HG03025 (cell line): ENCODE measurements around the gene NRARP.
A peak's percentile ranks its signal among the peaks of the same experiment; 100 is the strongest.
"Not testable (repeated sequence)": the region's sequence is repeated elsewhere in the genome, so short reads cannot be mapped to it uniquely, and the experiment has no call there.

Experiments
- ATAC-seq: cut with Tn5 transposase; IDR thresholded peaks from one replicate; pipeline ENCODE4 v1.9.1; 2021; ENCODE audit warnings: mild to moderate bottlenecking, moderate library complexity; ENCODE audit not compliant: unreplicated experiment, low FRiP score

Gene NRARP

GRCh38 chr9:137302118-137302448 lies at the start of gene NRARP:
TSS of gene NRARP (minus strand) at chr9:137302271. CDS start at chr9:137301928, 343 bp downstream.
- ATAC-seq = peak; percentile 45

DNA sequence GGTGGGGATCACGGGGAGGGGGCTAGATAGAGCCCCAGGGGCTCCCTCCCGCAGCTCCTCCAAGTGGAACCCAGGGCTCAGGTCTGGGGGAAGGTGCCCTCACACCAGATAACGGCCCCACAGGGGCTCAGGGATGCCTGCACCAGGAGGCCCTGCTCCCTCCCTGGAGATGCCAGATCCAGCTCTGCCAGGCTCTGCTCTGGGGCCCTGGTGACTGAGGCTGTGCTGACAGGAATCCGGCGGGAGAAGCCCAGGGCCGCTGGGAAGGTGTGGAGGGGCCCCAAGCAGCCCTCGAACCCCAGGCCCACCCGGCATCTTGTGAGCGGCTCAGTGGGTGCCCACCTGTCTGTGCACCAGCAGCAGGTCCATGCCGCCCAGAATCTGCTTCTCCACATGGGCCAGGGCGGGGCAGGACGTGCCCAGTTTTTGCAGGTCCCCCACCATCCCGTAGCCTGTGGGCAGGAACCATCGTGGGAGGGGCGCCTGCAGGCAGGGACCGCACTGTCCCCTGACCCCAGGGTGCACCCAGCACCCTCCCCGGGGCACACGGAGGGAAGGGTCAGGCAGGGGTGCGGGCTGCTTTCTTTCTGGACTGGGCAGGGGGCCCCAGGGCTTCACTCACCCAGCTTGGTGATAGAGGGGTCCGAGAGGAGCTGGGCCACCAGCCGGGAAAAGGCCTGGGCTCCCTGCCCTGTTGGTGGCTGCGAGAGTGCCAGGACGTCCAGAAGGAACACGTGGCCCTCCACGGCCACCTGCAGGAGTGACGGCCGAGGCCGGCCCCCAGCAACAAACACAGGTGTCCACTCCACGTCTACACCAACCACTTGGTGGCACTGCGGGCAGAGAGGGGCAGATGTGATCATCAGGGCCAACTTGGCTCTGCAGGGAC lies 48.9 kb upstream of the NRARP start:
- ATAC-seq = no peak

DNA sequence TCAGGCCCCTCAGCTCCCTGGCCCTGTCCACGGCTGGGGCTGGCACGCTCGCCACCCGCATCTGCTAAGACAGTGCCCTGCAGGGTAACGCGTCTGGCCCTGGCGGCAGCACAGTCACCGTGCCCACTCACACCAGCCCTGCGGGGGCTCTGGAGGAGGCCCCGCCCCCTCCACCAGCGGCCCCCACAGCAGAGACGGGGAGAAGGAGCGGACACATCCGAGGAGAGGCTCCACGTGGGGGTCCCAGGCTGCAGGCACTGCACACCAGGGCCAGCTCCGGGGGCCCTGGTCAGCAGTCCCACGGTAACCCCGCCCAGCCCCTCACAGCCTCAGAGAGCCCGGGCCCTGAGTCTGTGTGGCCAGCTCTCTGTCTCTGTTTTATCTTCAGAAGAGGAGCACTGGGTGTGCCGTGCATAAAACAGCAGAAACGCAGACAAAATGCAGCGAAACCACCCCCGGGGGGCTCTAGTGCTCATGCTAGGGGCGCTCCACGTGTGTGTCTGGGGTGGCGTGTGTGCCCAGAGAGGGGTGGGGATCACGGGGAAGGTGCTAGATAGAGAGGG lies 47.5 kb upstream of the NRARP start:
- ATAC-seq = no peak

DNA sequence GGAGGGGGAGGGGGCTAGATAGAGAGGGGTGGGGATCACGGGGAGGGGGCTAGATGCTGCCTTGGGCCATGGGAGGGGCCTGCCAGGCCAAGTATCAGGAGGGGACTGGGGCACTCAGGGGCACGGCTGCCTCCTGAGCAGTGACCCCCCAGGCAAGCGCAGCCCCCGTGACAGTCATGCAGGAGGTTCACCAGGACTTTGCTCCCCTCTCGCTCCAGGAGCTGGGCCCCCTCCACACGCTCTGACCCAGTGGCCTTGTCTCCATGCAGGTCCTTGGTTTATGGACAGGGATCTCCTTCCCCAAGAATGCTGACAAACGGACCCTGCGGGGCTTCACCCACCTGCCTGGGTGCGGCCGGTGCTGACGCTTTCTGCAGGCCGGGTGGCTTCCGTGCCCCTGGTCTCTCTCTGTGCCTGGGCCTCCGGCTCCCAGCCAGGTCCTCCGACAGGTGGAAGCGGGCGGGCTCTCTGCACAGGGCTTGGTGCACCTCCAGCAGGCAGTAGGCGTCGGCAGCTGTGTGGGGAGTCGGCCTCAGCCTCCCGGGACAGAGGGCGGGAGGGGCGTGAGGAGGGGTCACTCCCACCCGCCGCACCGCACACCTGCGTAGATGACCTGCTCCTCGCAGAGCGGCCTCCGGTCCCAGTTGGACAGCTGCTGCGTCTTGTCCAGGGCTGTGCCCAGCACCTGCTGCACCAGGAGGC lies 46.8 kb upstream of the NRARP start:
- ATAC-seq = no peak

GRCh38 chr9:137347928-137348327 lies 45.9 kb upstream of the NRARP start:
- ATAC-seq = no peak

GRCh38 chr9:137342482-137342881 lies 40.4 kb upstream of the NRARP start:
- no peak for ATAC-seq

- no peak for ATAC-seq
These were observed 39.2 kb upstream of the NRARP start for GRCh38 chr9:137341227-137341626.

DNA sequence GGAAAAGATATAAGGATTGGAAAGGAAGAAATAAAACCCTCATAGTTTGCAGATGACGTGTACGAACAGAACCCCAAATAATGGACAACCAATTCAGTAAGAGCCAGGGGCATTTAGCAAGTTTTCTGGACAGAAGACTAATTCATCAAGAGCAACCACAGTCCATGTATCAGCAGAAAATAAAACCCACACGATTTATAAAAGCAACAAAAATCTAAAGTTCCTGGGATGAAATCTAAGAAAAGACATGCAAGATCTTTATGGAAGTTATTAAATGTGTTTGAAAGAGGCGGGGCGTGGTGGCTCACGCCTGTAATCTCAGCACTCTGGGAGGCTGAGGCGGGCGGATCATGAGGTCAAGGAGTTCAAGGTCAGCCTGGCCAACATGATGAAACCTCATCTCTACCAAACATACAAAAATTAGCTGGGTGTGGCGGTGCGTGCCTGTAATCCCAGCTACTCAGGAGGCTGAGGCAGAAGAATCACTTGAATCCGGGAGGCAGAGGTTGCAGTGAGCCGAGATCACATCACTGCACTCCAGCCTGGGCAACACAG lies 37.9 kb upstream of the NRARP start:
- ATAC-seq = not testable (repeated sequence)

DNA sequence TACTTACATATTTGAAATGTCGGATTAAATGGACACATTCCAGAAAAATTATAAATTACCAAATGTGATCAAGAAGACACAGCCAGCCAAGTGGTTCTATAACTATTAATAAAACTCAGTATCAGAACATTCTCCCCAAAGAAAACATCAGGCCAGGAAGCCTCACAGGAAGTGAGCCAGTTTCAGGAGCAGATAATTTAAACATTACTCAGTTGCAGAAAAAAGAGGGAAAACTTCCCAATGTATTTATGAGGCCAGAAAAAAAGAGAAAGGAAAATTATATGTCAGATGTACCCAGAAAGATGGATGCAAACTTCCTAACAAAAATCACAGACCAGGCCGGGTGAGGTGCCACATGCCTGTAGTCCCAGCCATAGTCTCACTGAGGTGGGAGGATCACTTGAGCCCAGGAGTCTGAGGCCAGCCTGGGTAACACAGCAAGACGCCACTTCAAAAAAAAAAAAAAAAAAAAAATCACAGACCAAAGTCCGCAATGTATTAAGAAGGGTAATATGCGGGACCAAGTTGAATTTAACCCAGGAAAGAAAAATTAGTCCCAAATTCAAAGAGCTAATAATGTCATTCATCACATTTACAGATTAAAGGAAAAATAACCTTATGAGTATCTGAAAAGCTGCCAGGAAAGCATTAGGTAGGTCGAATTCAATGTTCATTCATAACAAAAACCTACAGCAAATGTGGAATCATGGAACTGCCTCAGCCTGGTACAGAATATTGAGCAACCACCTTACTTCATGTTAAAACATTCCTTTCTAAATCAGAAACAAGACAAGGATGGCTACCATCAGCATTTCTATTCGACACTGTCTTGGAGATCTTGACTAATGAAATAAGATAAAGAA lies 37.2 kb upstream of the NRARP start:
- ATAC-seq = no peak

DNA sequence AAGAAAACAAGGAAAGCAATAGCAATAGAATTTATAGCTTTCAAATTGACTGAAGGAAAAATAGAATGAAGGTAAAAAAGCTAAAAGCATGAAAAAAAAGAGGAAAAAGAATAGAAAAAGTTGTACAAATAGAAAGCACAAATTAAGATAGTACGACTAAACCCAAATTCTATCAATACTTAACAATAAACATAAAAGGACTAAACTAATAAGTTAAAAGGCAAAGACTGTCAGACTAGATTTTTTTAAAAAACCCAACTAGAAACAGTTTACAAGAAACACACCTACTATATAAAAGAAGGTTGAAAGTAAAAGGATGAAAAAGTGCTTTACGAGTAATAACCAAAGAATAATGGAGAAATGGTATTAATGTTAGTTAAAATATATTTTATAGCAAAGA lies 34.7 kb upstream of the NRARP start:
- no peak for ATAC-seq

DNA sequence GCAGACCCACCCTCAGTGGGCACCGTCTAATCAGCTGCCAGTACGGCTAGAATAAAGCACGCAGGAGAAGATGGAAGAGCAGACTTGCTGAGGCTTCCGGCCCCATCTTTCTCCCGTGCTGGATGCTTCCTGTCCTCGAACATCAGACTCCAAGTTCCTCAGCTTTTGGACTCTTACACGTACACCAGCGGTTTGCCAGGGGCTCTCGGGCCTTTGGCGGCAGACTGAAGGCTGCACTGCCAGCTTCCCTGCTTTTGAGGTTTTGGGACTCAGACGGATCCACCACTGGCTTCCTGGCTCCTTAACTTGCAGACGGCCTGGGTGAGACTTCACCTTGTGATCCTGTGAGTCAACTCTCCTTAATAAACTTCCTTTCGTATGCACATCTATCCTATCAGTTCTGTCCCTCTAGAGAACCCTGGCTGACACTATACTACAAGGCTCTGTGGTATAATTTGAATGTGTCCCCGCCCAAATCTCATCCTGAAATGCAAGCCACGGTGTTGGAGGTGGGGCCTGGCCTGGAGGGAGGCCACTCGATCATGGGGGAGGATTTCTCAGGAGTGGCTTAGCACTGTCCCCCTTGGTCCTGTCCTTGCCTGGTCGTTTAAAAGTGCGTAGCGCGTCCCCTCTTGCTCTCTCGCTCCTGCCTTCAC lies 31.1 kb upstream of the NRARP start:
- ATAC-seq = no peak

DNA sequence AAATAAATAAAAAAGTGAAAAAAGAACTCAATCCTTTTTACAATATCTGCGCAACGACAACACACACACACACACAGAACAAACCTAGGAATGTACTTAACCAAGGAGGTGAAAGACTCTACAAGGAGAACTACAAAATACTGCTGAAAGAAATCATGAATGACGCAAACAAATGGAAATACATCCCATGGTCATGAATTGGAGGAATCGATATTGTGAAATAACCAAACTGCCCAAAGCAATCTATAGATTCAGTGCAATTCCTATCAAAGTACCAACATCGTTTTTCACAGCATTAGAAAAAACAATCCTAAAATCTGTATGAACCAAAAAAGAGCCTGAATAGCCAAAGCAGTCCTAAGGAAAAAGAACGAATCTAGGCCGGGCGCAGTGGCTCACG lies 29.9 kb upstream of the NRARP start:
- ATAC-seq = no peak

DNA sequence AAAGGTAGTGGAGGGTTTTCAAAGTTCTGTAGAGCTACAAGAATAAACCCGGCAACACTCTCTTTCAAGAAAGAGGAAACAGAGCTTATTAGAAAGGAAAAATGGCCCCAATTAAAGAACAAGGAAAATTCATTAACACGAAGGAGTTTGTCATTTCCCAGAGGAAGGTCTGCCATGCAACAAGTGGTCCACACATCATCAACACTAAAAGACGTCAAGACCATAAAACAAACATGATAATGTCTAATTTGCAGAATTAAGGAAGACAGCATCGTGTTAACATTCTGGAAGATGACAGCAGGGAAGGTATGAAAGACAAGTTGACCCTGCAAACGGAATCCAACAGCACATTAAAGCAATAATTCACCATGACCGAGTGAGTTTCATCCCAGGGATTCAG lies 28.6 kb upstream of the NRARP start:
- no peak for ATAC-seq

DNA sequence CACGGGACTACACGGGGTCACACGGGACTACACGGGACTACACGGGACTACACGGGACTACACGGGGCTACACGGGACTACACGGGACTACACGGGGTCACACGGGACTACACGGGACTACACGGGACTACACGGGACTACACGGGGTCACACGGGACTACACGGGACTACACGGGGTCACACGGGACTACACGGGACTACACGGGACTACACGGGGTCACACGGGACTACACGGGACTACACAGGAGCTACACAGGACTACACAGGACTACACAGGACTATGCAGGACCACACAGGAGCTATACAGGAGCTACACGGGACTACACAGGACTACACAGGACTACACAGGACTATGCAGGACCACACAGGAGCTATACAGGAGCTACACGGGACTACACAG lies 27.5 kb upstream of the NRARP start:
- ATAC-seq = not testable (repeated sequence)

DNA sequence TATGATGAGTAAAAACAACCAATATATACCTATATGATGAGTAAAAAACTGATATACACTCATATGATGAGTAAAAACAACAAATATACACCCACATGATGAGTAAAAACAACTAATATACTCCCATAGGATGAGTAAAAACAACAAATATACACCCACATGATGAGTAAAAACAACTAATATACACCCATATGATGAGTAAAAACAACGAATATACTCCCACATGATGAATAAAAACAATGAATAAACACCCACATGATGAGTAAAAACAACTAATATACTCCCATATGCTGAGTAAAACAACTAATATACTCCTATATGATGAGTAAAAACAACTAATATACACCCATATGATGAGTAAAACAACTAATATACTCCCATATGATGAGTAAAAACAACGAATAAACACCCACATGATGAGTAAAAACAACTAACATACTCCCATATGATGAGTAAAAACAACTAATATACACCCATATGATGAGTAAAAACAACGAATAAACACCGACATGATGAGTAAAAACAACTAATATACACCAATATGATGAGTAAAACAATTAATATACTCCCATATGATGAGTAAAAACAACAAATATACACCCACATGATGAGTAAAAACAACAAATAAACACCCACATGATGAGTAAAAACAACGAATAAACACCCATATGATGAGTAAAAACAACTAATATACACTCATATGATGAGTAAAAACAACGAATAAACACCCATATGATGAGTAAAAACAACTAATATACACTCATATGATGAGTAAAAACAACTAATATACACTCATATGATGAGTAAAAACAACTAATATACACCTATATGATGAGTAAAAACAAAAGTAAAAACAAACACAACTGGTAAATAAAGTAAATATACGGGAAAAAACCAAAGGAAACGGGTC lies 25.8 kb upstream of the NRARP start:
- ATAC-seq = not testable (repeated sequence)

DNA sequence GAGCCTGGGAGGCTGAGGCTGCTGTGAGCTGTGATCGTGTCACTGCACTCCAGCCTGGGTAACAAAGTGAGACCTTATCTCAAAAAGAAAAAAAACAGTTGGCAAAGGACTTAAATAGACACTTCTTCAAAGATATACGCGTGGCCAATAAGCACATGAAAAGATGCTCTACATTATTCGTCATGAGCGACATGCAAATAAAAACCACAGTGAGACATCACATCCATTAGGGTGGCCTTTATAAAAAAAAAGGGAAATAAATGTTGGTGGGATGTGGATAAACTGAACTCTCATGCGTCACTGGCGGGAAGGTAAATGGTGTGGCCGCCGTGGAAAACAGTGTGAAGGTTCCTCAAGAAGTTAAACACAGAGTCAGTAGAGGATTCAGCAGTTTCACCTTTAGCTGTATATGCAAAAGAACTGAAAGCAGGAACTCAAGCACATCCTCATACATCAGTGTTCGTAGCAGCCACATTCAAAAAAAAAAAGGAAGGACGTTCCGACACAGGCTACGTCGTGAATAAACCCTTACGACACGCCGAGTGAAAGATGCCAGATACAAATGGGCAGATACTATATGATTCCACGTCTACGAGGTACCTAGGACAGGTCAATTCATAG lies 24.5 kb upstream of the NRARP start:
- no peak for ATAC-seq

DNA sequence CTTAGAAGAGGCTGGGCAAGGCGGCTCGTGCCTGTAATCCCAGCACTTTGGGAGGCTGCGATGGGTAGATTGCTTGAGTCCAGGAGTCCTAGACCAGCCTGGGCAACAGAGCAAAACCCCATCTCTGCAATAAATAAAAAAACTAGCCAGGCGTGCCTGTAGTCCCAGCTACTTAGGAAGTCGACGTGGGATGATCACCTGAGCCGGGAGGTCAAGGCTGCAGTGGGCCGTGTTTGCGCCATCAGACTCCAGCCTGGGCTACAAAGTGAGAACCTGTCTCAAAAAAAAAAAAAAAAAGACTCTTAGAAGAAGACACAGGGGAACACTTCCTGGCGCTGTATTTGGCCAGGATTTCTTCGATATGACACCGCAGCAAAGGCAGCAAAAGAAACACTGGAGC lies 23.7 kb upstream of the NRARP start:
- ATAC-seq = no peak

DNA sequence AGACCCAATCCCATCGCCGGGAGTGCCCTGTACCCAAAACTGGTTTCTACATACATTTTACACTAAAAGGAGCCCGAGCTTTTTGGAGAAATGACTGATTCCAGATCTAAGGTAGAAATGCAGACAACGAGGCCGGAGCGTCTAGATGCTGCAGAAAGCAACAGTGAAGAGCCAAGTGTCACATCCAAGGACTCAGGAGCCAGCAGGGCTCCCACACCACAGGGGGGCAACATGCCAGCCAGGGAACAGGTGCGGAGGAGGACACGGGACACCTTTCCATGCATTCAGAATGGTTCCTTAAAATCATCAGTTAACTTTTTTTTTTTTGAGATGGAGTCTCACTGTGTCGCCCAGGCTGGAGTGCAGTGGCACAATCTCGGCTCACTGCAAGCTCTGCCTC lies 23.1 kb upstream of the NRARP start:
- no peak for ATAC-seq
